CD4-positive, alpha-beta T cell treated with Interleukin-6 for 4 hours (primary cell): ENCODE data around the gene HRC.

Experiments used
- DNase-seq: peaks from one replicate; pipeline ENCODE4 v3.0.0-alpha.2; 2020; ENCODE audit warnings: mixed read lengths

HRC gene

GRCh38 chr19:49113762-49114629 lies 41.2 kb downstream of the HRC start, which contains the start of gene LIN7B:
TSS of gene LIN7B (plus strand) at chr19:49114370. CDS start at chr19:49114405, 35 bp downstream.
- peak; percentile 77 for DNase-seq

- DNase-seq, result no peak
Measured at GRCh38 chr19:49111218-49111998, 43.8 kb downstream of the HRC start.

- DNase-seq, result no peak
Measured at GRCh38 chr19:49110567-49110966, 44.6 kb downstream of the HRC start.

- DNase-seq, result no peak
Measured at GRCh38 chr19:49109569-49110233, 45.5 kb downstream of the HRC start.

- DNase-seq, result no peak
Measured at GRCh38 chr19:49109051-49109450, 46.1 kb downstream of the HRC start.

- no peak for DNase-seq
Measured at GRCh38 chr19:49107625-49108459, 47.4 kb downstream of the HRC start.

- DNase-seq, result peak; percentile 75
Measured at GRCh38 chr19:49106648-49107135, 48.5 kb downstream of the HRC start.

- no peak for DNase-seq
Measured at GRCh38 chr19:49104229-49104864, 50.8 kb downstream of the HRC start.

GRCh38 chr19:49103331-49104085 lies 51.7 kb downstream of the HRC start:
- no peak for DNase-seq

GRCh38 chr19:49102303-49102702 lies 52.9 kb downstream of the HRC start:
- no peak for DNase-seq
